B cell (primary cell): ENCODE results near the gene PRRT4.

Experiments
- EZH2 ChIP-seq: IDR thresholded peaks from 2 replicates; pipeline ENCODE4 v1.6.1; 2012; ENCODE audit warnings: borderline replicate concordance, low read depth, mild to moderate bottlenecking, moderate library complexity, low read length; ENCODE audit not compliant: insufficient read depth, poor library complexity, severe bottlenecking
- TF ChIP-seq, protein P1 (sequence below): fragments of 200-600 bp; IDR thresholded peaks from one replicate; pipeline ENCODE4 v1.8.0; 2022; ENCODE audit warnings: antibody characterized with exemption, mild to moderate bottlenecking

DNA sequence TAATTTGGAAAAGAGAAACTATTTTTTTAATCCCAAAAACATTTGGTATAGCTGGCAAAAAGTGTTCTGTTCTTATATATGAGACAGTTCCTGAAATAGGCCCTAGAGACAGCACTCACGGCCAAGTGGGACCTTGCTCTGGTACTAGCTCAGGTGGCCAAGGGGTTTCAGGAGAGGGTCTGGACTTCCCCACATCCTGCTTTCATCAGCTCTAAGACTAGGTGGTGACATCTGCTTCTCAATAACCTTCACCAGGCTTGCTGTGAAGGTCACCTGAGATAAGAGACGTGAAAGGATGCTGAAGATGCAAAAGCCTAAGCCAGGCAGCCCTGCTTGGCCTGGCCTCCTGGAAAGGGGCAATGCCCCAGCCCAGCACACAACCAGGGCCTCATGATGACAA, 58.4 kb downstream of the PRRT4 start:
- TF ChIP-seq, protein P1, sequence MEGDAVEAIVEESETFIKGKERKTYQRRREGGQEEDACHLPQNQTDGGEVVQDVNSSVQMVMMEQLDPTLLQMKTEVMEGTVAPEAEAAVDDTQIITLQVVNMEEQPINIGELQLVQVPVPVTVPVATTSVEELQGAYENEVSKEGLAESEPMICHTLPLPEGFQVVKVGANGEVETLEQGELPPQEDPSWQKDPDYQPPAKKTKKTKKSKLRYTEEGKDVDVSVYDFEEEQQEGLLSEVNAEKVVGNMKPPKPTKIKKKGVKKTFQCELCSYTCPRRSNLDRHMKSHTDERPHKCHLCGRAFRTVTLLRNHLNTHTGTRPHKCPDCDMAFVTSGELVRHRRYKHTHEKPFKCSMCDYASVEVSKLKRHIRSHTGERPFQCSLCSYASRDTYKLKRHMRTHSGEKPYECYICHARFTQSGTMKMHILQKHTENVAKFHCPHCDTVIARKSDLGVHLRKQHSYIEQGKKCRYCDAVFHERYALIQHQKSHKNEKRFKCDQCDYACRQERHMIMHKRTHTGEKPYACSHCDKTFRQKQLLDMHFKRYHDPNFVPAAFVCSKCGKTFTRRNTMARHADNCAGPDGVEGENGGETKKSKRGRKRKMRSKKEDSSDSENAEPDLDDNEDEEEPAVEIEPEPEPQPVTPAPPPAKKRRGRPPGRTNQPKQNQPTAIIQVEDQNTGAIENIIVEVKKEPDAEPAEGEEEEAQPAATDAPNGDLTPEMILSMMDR: no peak
- no peak for TF ChIP-seq EZH2
